ENCODE data around the gene PIMREG.
A peak's percentile ranks its signal among the peaks of the same experiment; 100 is the strongest.
"Not testable (repeated sequence)": the region's sequence is repeated elsewhere in the genome, so short reads cannot be mapped to it uniquely, and the experiment has no call there.

PIMREG gene

GRCh38 chr17:6478486-6478885, 34.2 kb downstream of the PIMREG start:
- DNase-seq (ENCODE audit: low spot score), result no peak

DNA sequence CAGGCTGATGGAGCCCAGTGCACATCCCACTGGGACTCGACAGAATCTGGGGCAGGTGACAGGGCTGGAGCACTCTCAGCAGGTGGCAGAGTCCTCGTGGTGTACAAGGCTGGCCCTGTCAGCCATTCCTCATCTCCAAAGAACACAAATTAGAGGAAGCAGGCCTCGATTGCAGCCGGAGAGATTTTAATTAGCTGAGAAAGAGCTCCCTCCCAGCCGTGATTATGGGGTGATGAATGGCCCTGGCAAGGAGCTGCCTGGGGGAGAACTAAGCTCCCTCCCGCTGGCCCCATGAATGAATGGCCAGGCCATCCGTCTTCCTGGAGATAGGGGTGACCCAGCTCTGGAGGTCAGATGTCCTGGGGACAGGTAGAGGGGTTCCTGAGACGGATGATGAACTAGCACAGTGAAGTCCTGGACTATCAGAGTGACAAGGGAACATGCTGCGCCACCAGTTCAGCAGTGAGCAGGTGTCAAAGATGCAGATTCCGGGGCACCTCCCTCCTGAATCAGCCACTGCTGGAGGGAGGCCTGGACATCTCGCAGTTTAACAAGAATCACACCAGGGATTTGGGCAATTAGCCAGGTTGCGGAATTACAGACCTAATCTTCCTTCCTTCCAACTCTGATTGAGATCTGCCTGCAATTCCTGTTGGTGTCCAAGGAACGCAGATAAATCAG, 35.5 kb downstream of the PIMREG start:
- DNase-seq (ENCODE audit: low spot score), result no peak

DNA sequence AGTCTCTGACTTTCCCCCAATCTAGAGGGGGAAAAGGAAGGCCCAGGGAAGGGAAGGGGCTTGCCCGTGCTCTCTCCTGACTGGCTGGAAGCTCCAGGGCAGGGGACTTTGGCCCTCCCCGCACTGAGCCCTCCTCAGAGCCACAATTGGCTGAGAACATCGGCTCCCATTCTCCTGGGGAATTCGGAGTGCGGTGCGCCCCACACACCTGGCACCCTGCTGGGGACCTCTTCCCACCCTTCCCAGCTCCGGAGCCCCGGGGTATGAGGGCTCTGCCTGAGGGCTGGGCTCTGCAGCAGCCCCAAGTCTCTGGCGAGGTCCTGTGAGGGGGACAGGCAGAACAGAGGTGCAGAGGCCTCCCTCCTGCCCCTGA, 36.0 kb downstream of the PIMREG start:
- no peak for DNase-seq (ENCODE audit: low spot score)

GRCh38 chr17:6482105-6482455, 37.8 kb downstream of the PIMREG start:
- no peak for DNase-seq (ENCODE audit: low spot score)

DNA sequence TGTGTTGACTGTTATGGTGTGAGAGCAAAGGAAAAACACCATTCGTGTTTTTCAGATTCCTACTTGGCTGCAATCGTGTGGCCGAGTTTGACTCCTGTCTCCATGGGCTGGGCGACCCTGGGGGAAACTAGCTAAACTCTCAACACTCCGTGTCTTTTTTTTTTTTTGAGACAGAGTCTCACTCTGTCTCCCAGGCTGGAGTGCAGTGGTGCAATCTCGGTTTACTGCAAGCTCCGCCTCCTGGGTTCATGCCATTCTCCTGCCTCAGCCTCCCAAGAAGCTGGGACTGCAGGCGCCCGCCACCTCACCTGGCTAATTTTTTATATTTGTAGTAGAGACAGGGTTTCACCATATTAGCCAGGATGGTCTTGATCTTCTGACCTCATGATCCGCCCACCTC, 38.5 kb downstream of the PIMREG start:
- DNase-seq (ENCODE audit: low spot score), result not testable (repeated sequence)

- no peak for DNase-seq (ENCODE audit: low spot score)
These were observed 39.3 kb downstream of the PIMREG start for GRCh38 chr17:6483507-6483906.

DNA sequence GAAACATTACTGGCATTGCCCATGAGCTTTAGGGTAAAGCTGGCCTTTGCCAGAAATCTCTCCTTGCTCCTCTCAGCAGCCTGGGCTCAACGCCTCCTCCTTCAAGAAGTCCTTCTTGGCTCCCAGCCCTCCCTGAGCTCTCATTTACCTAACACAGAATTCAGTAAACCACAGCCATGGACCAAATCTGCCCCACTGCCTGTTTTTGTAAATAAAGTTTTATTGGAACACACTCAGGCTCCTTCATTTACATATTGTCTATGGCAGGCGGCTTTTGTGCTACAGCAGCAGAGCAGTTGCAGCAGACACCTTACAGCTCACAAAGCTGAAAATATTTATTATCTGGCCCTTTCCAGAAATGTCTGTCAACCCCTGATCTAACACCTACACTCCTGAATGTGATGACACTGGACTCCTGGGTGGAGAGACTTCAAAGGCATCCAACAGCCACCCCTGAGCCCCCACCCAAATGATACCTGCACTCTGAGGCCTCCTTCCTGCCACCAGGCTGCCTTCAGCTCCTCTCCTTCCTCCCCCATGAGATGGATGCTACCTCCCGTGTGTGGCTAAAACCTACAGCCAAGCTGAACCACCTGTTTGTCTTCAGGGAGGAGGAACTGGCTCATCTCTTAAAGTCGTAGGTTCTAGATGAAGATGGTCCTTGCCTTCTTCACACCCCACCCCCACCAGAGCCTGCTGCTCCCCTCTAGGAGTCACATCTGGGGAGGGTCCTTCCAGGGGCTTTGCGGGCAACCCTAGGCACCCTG, 41.6 kb downstream of the PIMREG start:
- no peak for DNase-seq (ENCODE audit: low spot score)

DNA sequence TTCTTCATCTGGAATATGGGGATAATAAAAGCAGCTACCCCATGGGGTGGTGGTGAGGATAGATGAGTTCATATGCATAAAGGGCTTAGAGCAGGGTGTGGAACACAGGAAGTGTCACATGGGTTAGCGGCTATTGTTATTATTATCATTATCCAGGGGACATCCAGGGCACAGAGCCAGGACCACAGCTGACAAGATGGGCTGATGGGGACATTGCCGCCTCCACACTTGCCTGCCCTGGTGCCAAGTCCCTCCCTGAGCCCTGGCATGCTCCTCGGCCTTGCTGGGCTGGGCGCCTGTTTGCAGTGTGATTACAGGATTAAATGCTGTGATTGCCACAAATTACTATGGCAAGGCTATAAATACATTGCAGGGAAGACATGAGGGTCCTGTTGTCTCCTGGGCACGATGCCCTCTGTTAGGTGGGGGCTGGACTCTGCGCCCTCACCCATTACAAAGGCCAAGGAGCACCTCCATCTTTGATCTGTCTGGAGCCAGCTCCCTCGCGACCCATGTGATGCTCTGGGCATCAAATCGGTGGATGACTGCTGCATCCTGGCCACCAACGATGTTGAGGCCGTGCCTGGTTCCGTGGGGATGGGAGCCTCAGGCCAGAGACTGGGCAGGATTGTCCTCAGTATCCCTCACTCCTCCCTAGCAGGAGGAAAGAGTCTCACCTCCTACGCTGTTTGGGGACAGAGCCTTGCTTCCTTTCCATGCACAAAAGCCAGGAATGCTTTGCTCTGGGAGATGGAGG, 43.2 kb downstream of the PIMREG start:
- no peak for DNase-seq (ENCODE audit: low spot score)

DNA sequence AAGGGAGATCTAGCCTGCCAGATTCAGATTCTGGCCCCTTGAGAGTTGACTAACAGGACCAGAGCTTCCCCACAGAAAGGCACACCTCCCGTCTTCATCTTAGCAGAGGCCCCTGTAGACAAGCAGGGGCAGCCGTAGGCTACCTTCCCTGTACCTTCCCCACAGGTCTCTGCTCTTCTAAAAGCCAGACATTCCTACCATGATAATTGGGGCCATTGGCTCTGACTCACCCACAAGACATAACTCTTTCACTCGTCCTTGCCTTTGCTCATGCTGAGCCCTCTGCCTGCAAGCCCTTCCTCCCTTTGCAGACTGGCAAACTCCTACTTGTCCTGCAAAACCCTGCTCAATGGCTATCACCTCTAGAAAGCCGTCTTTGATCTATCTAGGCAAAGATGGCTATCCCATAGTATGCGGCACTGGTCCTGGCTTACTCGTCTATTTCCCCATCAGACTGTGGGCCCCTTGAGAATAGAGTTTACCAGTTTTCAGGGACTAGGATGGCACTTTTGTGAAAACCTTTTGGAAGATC, 43.8 kb downstream of the PIMREG start:
- no peak for DNase-seq (ENCODE audit: low spot score)

DNA sequence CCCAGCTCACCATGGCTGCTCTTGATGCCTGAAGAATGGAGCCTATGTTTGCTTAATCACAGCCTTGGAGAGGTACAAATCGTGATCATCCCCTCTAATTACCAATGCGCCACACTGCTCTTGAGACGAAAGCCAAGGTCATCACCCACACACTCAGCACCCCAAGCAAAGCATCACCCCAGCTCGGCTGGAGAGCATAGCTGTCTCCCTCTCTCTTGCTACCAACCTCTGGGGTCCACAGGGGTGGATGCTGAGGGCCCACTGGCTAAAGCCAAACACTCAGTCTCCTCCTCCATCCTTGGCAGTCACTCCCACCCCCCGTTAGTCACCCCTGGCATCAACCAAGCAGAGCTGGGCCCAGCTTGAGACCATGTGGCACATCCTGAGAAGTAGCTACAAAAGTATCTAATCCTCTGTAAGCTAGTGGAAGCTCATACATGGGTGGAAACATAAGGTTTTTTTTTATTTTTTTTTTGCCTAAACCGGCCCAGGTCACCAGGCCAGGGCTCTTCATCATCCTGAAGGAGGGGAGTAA, 44.8 kb downstream of the PIMREG start:
- no peak for DNase-seq (ENCODE audit: low spot score)

GRCh38 chr17:6491071-6491700, 46.9 kb downstream of the PIMREG start:
- no peak for DNase-seq (ENCODE audit: low spot score)

GRCh38 chr17:6492892-6493674, 48.8 kb downstream of the PIMREG start:
- DNase-seq (ENCODE audit: low spot score), result no peak

- no peak for DNase-seq (ENCODE audit: low spot score)
These were observed 50.1 kb downstream of the PIMREG start for GRCh38 chr17:6494239-6494941.

GRCh38 chr17:6495450-6496115, 51.3 kb downstream of the PIMREG start:
- no peak for DNase-seq (ENCODE audit: low spot score)

- no peak for DNase-seq (ENCODE audit: low spot score)
These were observed 51.8 kb downstream of the PIMREG start for GRCh38 chr17:6496116-6496481.

GRCh38 chr17:6496640-6497441, 52.6 kb downstream of the PIMREG start:
- no peak for DNase-seq (ENCODE audit: low spot score)

DNA sequence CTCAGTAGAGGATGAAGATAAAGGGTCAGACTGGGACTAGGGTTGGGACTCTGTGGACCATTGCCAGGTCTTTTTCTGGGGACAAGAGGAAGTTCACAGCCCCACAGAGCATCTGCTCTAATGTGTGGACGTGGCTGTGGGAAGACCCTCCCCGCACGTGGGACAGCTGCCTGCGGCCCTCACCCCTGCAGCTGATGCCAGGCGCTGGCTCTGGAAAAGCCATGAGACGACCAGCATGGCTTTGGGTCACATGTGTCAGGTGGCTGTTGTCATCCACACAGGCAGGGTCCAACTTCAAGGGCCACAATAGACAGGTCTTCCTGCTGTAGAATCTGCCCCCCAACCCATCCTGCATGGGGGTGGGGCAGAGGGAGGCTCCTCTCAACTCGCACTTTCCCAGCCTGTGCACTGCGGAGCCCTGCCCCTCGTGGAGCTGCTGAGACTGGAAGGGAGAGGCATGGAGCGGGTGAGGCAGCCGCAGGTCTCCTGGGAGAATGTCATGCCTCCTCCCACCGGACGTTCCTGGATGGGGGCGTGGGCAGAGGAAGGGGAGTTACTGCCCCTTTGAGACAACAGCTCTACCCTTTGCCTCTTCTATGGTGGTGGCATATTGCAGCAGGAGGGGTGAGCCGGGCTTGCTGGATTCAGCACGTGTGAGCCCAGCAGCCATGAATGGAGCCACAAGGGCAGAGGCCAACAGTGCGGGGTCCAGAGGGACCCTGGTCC, 53.4 kb downstream of the PIMREG start:
- peak; percentile 57 for DNase-seq (ENCODE audit: low spot score)

- DNase-seq (ENCODE audit: low spot score), result no peak
These were observed 54.1 kb downstream of the PIMREG start for GRCh38 chr17:6498356-6498755.

Measured in hepatic stellate cell (primary cell).